Measurements from ENCODE around the gene KRT38. TPM values are rescaled to one million over a fixed set of nuclear protein-coding genes. Genes with fewer than 3 reads are reported as not detected.

The KRT38 gene
- total RNA-seq, 1 experiment from 2014 or later: not detected

- no peaks in the 10 kb centered on the region for H3K4me1 Mint-ChIP-seq
- peaks cover 25% of the 10 kb centered on the region for H3K9me3 Mint-ChIP-seq
- POLR2A ChIA-PET: no interaction called here
- no peak overlapping the region for H3K27ac Mint-ChIP-seq
- DNase-seq (ENCODE audit: low spot score): no peak
- H3K36me3 Mint-ChIP-seq: no peaks in the 10 kb centered on the region
- TF ChIP-seq FOXK1 (CRISPR knock-in tag; IDR thresholded peaks at IDR 0.05): no peak
- TF ChIP-seq ZNF317 (CRISPR knock-in tag; IDR thresholded peaks at IDR 0.05; ENCODE audit: borderline replicate concordance, low read depth): no peak
- no peak for TF ChIP-seq FOXP1 (CRISPR knock-in tag; IDR thresholded peaks at IDR 0.05; ENCODE audit: borderline replicate concordance)
- TF ChIP-seq JUN (CRISPR knock-in tag; IDR thresholded peaks at IDR 0.05): no peak
- no peak for TF ChIP-seq KAT7 (CRISPR knock-in tag; IDR thresholded peaks at IDR 0.05; ENCODE audit: borderline replicate concordance)
- TF ChIP-seq FOXP4 (CRISPR knock-in tag; IDR thresholded peaks at IDR 0.05): no peak
- TF ChIP-seq MYBL2 (CRISPR knock-in tag; IDR thresholded peaks at IDR 0.05): no peak
- TF ChIP-seq CBFB (CRISPR knock-in tag; IDR thresholded peaks at IDR 0.05; ENCODE audit: low read depth): no peak
- no peak for TF ChIP-seq NFYB (CRISPR knock-in tag; conservative IDR thresholded peaks at IDR 0.05; ENCODE audit: low read depth)
- no peak for TF ChIP-seq NFE2L1 (CRISPR knock-in tag; IDR thresholded peaks at IDR 0.05)
- no peak for TF ChIP-seq ZNF396 (CRISPR knock-in tag; IDR thresholded peaks at IDR 0.05; ENCODE audit: borderline replicate concordance)
- no peak for TF ChIP-seq ETV6 (CRISPR knock-in tag; IDR thresholded peaks at IDR 0.05)
- no peak for ATAC-seq
- peaks cover 5% of the 10 kb centered on the region for H3K27me3 Mint-ChIP-seq (ENCODE audit: low read depth)
- no peak overlapping the region for H3K4me3 Mint-ChIP-seq
- CTCF ChIA-PET: interaction anchor here (1.1 to 1.3 kb wide), 2 partner anchors 82 to 196 kb away, joined by 5 to 8 read pairs; no protein-coding TSS in a partner anchor
Observed at GRCh38 chr17:41467561-41467960, 26.8 kb upstream of the KRT38 start.

GRCh38 chr17:41466988-41467387 is 26.2 kb upstream of the KRT38 start, which contains the start of gene KRT32:
Gene KRT32 (minus strand): TSS chr17:41467386. CDS start chr17:41467325, 61 bp downstream.
- no peaks in the 10 kb centered on the region for H3K4me1 Mint-ChIP-seq
- TF ChIP-seq ZNF671 (CRISPR knock-in tag; IDR thresholded peaks at IDR 0.05): no peak
- no peak for TF ChIP-seq JAZF1 (CRISPR knock-in tag; IDR thresholded peaks at IDR 0.05)
- no peak for TF ChIP-seq TCF7 (CRISPR knock-in tag; IDR thresholded peaks at IDR 0.05; ENCODE audit: low read depth)
- no peak for TF ChIP-seq ZNF532 (CRISPR knock-in tag; IDR thresholded peaks at IDR 0.05; ENCODE audit: borderline replicate concordance)
- no peak for TF ChIP-seq RORB (CRISPR knock-in tag; IDR thresholded peaks at IDR 0.05)
- no peak for TF ChIP-seq ZBTB21 (CRISPR knock-in tag; IDR thresholded peaks at IDR 0.05; ENCODE audit: borderline replicate concordance)
- no peak for TF ChIP-seq SMAD3 (CRISPR knock-in tag; IDR thresholded peaks at IDR 0.05; ENCODE audit: borderline replicate concordance)
- no peak for TF ChIP-seq CTCF (IDR thresholded peaks at IDR 0.05)
- no peak for TF ChIP-seq FOXP4 (CRISPR knock-in tag; IDR thresholded peaks at IDR 0.05)
- ChIA-PET CTCF (interaction anchor here (1.1 to 1.3 kb wide), 2 partner anchors 82 to 196 kb away, joined by 5 to 8 read pairs; no protein-coding TSS in a partner anchor), POLR2A (no interaction called here)
- H3K36me3 Mint-ChIP-seq: no peaks in the 10 kb centered on the region
- no peak within 1 kb of the TSS for H3K27ac Mint-ChIP-seq
- DNase-seq (ENCODE audit: low spot score): no peak
- no peak for ATAC-seq
- H3K9me3 Mint-ChIP-seq: peaks cover 26% of the 10 kb centered on the region
- peaks cover 5% of the 10 kb centered on the region for H3K27me3 Mint-ChIP-seq (ENCODE audit: low read depth)
- H3K4me3 Mint-ChIP-seq: no peak within 1 kb of the TSS

Measured in WTC11 (cell line).